ENCODE measurements around the gene ANKRD44.
"Not testable (repeated sequence)": the region's sequence is repeated elsewhere in the genome, so short reads cannot be mapped to it uniquely, and the experiment has no call there.

- not testable (repeated sequence) for TF ChIP-seq CTCF (conservative IDR thresholded peaks at IDR 0.05; ENCODE audit: low read length); EZH2phosphoT487 (IDR thresholded peaks at IDR 0.05; ENCODE audit: borderline replicate concordance)
Measured at GRCh38 chr2:197020921-197021320, 289.7 kb downstream of the ANKRD44 start.
